Liver (tissue), 9 donors: Measurements from ENCODE around the gene SULT1A2. TPM values are rescaled to one million over a fixed set of nuclear protein-coding genes. Genes with fewer than 3 reads are reported as not detected.

ENCODE experiments used
- DNase-seq: peaks from one replicate; pipeline ENCODE4 v3.0.0-alpha.2; 2017; ENCODE audit warnings: low spot score
- H3K27ac ChIP-seq, 2 donors: one replicate each; pipeline ENCODE4 v1.7.0; 2013; ENCODE audit warnings: inconsistent platforms in 2 of 2, low read length in 2 of 2, control low read depth in 1 of 2, low read depth in 1 of 2, mild to moderate bottlenecking in 1 of 2
- H3K27me3 ChIP-seq, 4 donors: one replicate each; pipeline versions ENCODE4 v1.6.1 to v1.7.0; 2013; ENCODE audit warnings: low read length in 3 of 4, inconsistent platforms in 1 of 4, mild to moderate bottlenecking in 1 of 4, moderate library complexity in 1 of 4; ENCODE audit not compliant: control insufficient read depth in 4 of 4, insufficient read depth in 4 of 4
- H3K36me3 ChIP-seq, 4 donors: one replicate each; pipeline versions ENCODE4 v1.6.1 to v1.7.0; 2013; ENCODE audit warnings: low read length in 3 of 4, mild to moderate bottlenecking in 3 of 4, low read depth in 1 of 4, moderate library complexity in 1 of 4; ENCODE audit not compliant: control insufficient read depth in 4 of 4, insufficient read depth in 3 of 4
- H3K4me1 ChIP-seq, 4 donors: one replicate each; pipeline versions ENCODE4 v1.6.1 to v1.7.0; 2013; ENCODE audit warnings: low read length in 3 of 4, mild to moderate bottlenecking in 3 of 4, moderate library complexity in 1 of 4; ENCODE audit not compliant: control insufficient read depth in 4 of 4, insufficient read depth in 4 of 4
- H3K4me3 ChIP-seq, 3 donors: one replicate each; pipeline versions ENCODE4 v1.6.1 to v1.7.0; 2013; ENCODE audit warnings: low read length in 3 of 3, control low read depth in 1 of 3, low read depth in 1 of 3, mild to moderate bottlenecking in 1 of 3
- H3K9ac ChIP-seq, 2 donors: one replicate each; pipeline ENCODE4 v1.7.0; 2013; ENCODE audit warnings: low read length in 2 of 2, mild to moderate bottlenecking in 2 of 2, moderate library complexity in 2 of 2, control low read depth in 1 of 2, low read depth in 1 of 2
- H3K9me3 ChIP-seq, 4 donors: one replicate each; pipeline versions ENCODE4 v1.6.1 to v1.7.0; 2013; ENCODE audit warnings: low read length in 3 of 4; ENCODE audit not compliant: control insufficient read depth in 4 of 4
- EGR1 ChIP-seq, 2 donors: IDR thresholded peaks; 2 replicates each; pipeline ENCODE4 v1.6.1; 2016 to 2018; ENCODE audit warnings: antibody characterized with exemption in 2 of 2, low read depth in 2 of 2
- FOXA1 ChIP-seq: IDR thresholded peaks from 2 replicates; pipeline ENCODE4 v1.6.1; 2016; ENCODE audit warnings: antibody characterized with exemption
- FOXA2 ChIP-seq: IDR thresholded peaks from 2 replicates; pipeline ENCODE4 v1.6.1; 2016; ENCODE audit warnings: antibody characterized with exemption
- GABPA ChIP-seq, 2 donors: IDR thresholded peaks in 1 of 2; conservative IDR thresholded peaks in 1 of 2; 2 replicates each; pipeline ENCODE4 v1.6.1; 2016; ENCODE audit warnings: antibody characterized with exemption in 2 of 2, mild to moderate bottlenecking in 1 of 2, moderate library complexity in 1 of 2
- HNF4A ChIP-seq, 2 donors: conservative IDR thresholded peaks; 2 replicates each; pipeline ENCODE4 v1.6.1; 2016; ENCODE audit warnings: antibody characterized with exemption in 2 of 2, mild to moderate bottlenecking in 2 of 2
- HNF4G ChIP-seq: IDR thresholded peaks from 2 replicates; pipeline ENCODE4 v1.6.1; 2016; ENCODE audit warnings: antibody characterized with exemption
- JUND ChIP-seq, 2 donors: IDR thresholded peaks; 2 replicates each; pipeline ENCODE4 v1.6.1; 2016; ENCODE audit warnings: antibody characterized with exemption in 2 of 2
- MAX ChIP-seq: IDR thresholded peaks from 2 replicates; pipeline ENCODE4 v1.6.1; 2016; ENCODE audit warnings: antibody characterized with exemption
- RAD21 ChIP-seq, 2 donors: IDR thresholded peaks; 2 replicates each; pipeline ENCODE4 v1.6.1; 2016; ENCODE audit warnings: antibody characterized with exemption in 2 of 2, mild to moderate bottlenecking in 2 of 2
- REST ChIP-seq: IDR thresholded peaks from 2 replicates; pipeline ENCODE4 v1.6.1; 2016; ENCODE audit warnings: antibody characterized with exemption, mild to moderate bottlenecking
- RXRA ChIP-seq, 2 donors: IDR thresholded peaks; 2 replicates each; pipeline ENCODE4 v1.6.1; 2017 to 2018; ENCODE audit warnings: antibody characterized with exemption in 2 of 2, mild to moderate bottlenecking in 1 of 2
- SP1 ChIP-seq: IDR thresholded peaks from 2 replicates; pipeline ENCODE4 v1.6.1; 2018; ENCODE audit warnings: antibody characterized with exemption, mild to moderate bottlenecking
- TAF1 ChIP-seq: conservative IDR thresholded peaks from 2 replicates; pipeline ENCODE4 v1.6.1; 2016; ENCODE audit warnings: antibody characterized with exemption, mild to moderate bottlenecking
- YY1 ChIP-seq: IDR thresholded peaks from 2 replicates; pipeline ENCODE4 v1.6.1; 2016; ENCODE audit warnings: antibody characterized with exemption, mild to moderate bottlenecking
- WGBS: extraction: QIAGEN DNeasy Blood & Tissue Kit; methylation state at CpG from one replicate; pipeline ENCODE4 v1.1.7; 2013; 5-methylcytosine and 5-hydroxymethylcytosine counted together
- polyA plus RNA-seq, 2 donors: library from polyadenylated mRNA; stranded (reverse) in 1 of 2; unstranded in 1 of 2; fragments of 200-250 nt in 1 of 2; fragments of >200 nt in 1 of 2; fragmentation: Nextera tagmentation in 1 of 2; extraction: Ambion mirVana in 1 of 2; gene quantifications; one replicate each; pipeline versions ENCODE4 v1.2.1 to v1.2.3, GENCODE V29; 2013 to 2015
- total RNA-seq, 2 donors: library from RNA; depleted of rRNA; stranded (reverse); fragments of >200 nt; gene quantifications; one replicate each; pipeline ENCODE4 v1.2.3, GENCODE V29; 2014
- TF ChIP-seq, protein P1 (sequence below): IDR thresholded peaks from 2 replicates; pipeline ENCODE4 v1.6.1; 2016; ENCODE audit warnings: antibody characterized with exemption
- TF ChIP-seq, protein P2 (sequence below): fragments of 150-350 bp; IDR thresholded peaks from 2 replicates; pipeline ENCODE4 v1.5.1; 2017; ENCODE audit warnings: improper control_type of control experiment, low read depth, low read length; ENCODE audit not compliant: missing input control
- donor health status: healthy.
- donor health status: healthy.
- donor health status: healthy.
- donor health status: healthy.
- donor health status: healthy.

Gene SULT1A2
- total and polyA plus RNA-seq, 4 donors: 1.6 to 29.4 (median 14.9) TPM

DNA sequence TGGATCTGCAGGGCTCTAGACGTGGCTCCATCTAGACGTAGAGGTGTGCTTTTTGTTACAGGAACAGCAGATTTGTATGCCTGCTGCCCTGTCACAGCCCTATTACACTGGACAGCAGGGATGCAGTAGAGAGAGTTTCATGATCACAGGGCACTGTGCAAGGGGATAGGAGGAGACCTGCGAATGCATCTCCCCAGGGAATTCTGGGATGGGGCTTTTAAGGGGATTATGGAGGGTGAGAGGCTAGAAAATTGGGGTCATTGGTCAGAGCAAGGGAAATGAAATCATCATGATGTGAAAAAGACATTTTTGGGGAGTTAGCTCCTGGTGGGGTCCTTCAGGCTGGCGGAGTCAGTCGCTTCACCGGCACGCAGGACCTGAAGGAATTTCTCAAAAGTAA, 54.2 kb downstream of the SULT1A2 start:
- H3K27me3 ChIP-seq: no peaks in the 10 kb centered on the region
- no peak for DNase-seq
- no peaks in the 10 kb centered on the region for H3K9me3 ChIP-seq
- no peak overlapping the region for H3K4me3 ChIP-seq
- H3K36me3 ChIP-seq: no peaks in the 10 kb centered on the region
- 78% methylated on average over 7 of the region's 7 CpGs for whole genome bisulfite sequencing
- H3K9ac ChIP-seq: no peak overlapping the region
- peaks cover 3 to 27% (median 10%) of the 10 kb centered on the region in 4 donors for H3K4me1 ChIP-seq
- no peak for TF ChIP-seq YY1
- no peak for TF ChIP-seq MAX
- TF ChIP-seq GABPA (IDR thresholded peaks at IDR 0.05 in 1 of 2, conservative IDR thresholded peaks at IDR 0.05 in 1 of 2): no peak
- no peak for TF ChIP-seq RXRA (IDR thresholded peaks at IDR 0.05)
- TF ChIP-seq, protein P1, sequence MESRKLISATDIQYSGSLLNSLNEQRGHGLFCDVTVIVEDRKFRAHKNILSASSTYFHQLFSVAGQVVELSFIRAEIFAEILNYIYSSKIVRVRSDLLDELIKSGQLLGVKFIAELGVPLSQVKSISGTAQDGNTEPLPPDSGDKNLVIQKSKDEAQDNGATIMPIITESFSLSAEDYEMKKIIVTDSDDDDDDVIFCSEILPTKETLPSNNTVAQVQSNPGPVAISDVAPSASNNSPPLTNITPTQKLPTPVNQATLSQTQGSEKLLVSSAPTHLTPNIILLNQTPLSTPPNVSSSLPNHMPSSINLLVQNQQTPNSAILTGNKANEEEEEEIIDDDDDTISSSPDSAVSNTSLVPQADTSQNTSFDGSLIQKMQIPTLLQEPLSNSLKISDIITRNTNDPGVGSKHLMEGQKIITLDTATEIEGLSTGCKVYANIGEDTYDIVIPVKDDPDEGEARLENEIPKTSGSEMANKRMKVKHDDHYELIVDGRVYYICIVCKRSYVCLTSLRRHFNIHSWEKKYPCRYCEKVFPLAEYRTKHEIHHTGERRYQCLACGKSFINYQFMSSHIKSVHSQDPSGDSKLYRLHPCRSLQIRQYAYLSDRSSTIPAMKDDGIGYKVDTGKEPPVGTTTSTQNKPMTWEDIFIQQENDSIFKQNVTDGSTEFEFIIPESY: no peak
- no peak for TF ChIP-seq EGR1 (IDR thresholded peaks at IDR 0.05; ENCODE audit: low read depth in 2 of 2)
- no peak for TF ChIP-seq JUND (IDR thresholded peaks at IDR 0.05)
- TF ChIP-seq SP1: no peak
- TF ChIP-seq HNF4G: no peak
- TF ChIP-seq FOXA2: no peak
- no peak for TF ChIP-seq RAD21 (IDR thresholded peaks at IDR 0.05)
- no peak for TF ChIP-seq FOXA1
- TF ChIP-seq TAF1: no peak
- TF ChIP-seq REST: no peak
- TF ChIP-seq, protein P2, sequence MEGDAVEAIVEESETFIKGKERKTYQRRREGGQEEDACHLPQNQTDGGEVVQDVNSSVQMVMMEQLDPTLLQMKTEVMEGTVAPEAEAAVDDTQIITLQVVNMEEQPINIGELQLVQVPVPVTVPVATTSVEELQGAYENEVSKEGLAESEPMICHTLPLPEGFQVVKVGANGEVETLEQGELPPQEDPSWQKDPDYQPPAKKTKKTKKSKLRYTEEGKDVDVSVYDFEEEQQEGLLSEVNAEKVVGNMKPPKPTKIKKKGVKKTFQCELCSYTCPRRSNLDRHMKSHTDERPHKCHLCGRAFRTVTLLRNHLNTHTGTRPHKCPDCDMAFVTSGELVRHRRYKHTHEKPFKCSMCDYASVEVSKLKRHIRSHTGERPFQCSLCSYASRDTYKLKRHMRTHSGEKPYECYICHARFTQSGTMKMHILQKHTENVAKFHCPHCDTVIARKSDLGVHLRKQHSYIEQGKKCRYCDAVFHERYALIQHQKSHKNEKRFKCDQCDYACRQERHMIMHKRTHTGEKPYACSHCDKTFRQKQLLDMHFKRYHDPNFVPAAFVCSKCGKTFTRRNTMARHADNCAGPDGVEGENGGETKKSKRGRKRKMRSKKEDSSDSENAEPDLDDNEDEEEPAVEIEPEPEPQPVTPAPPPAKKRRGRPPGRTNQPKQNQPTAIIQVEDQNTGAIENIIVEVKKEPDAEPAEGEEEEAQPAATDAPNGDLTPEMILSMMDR: no peak
- TF ChIP-seq HNF4A (conservative IDR thresholded peaks at IDR 0.05): no peak
- H3K27ac ChIP-seq: peak overlapping the region; percentile 68 to 74

Other genes starting within 250 kb of the SULT1A2 start
- under 1 TPM; 0.42 to 0.75 TPM for gene NPIPB6, start 233.5 kb downstream of the SULT1A2 start, total RNA-seq
- not detected for gene NPIPB6, start 233.5 kb downstream of the SULT1A2 start, polyA plus RNA-seq
- gene EIF3CL, start 193.2 kb downstream of the SULT1A2 start, total RNA-seq: 100 to 1,000 TPM in 1 of 2 donors, 10 to 100 TPM in 1; 81.8 to 103 TPM
- gene EIF3CL, start 193.2 kb downstream of the SULT1A2 start, polyA plus RNA-seq: 10 to 100 TPM in 1 of 2 donors, under 1 TPM in 1; 0.11 to 54.4 TPM
- gene NPIPB7, start 124.7 kb downstream of the SULT1A2 start, total RNA-seq: not detected
- not detected for gene NPIPB7, start 124.7 kb downstream of the SULT1A2 start, polyA plus RNA-seq
- gene CLN3, start 105.0 kb downstream of the SULT1A2 start, total RNA-seq: 10 to 100 TPM; 16.1 to 16.3 TPM
- gene CLN3, start 105.0 kb downstream of the SULT1A2 start, polyA plus RNA-seq: 10 to 100 TPM; 22.3 to 23.6 TPM
- gene APOBR, start 102.4 kb downstream of the SULT1A2 start, total RNA-seq: 1 to 10 TPM; 1.3 to 1.5 TPM
- gene APOBR, start 102.4 kb downstream of the SULT1A2 start, polyA plus RNA-seq: 1 to 10 TPM in 1 of 2 donors, under 1 TPM in 1; 0.28 to 1.4 TPM
- 1 to 10 TPM in 1 of 2 donors, under 1 TPM in 1; 0.33 to 2.5 TPM for gene IL27, start 90.2 kb downstream of the SULT1A2 start, total RNA-seq
- 1 to 10 TPM; 2.2 to 4.1 TPM for gene IL27, start 90.2 kb downstream of the SULT1A2 start, polyA plus RNA-seq
- 10 to 100 TPM; 10.9 to 16.1 TPM for gene NUPR1, start 58.1 kb downstream of the SULT1A2 start, total RNA-seq
- gene NUPR1, start 58.1 kb downstream of the SULT1A2 start, polyA plus RNA-seq: 100 to 1,000 TPM; 109 to 305 TPM
- 10 to 100 TPM in 1 of 2 donors, 1 to 10 TPM in 1; 6.5 to 11.5 TPM for gene SGF29, start 43.1 kb downstream of the SULT1A2 start, total RNA-seq
- gene SGF29, start 43.1 kb downstream of the SULT1A2 start, polyA plus RNA-seq: 10 to 100 TPM in 1 of 2 donors, 1 to 10 TPM in 1; 9.4 to 18.1 TPM
- gene SULT1A1, start 13.0 kb upstream of the SULT1A2 start, total RNA-seq: 10 to 100 TPM; 25.3 to 94.5 TPM
- 100 to 1,000 TPM; 110 to 143 TPM for gene SULT1A1, start 13.0 kb upstream of the SULT1A2 start, polyA plus RNA-seq
- under 1 TPM in 1 of 2 donors, not detected in 1; 0.08 TPM for gene NPIPB8, start 41.0 kb upstream of the SULT1A2 start, total RNA-seq
- gene NPIPB8, start 41.0 kb upstream of the SULT1A2 start, polyA plus RNA-seq: under 1 TPM in 1 of 2 donors, not detected in 1; 0.53 TPM
- 100 to 1,000 TPM; 114 to 117 TPM for gene EIF3C, start 114.4 kb upstream of the SULT1A2 start, total RNA-seq
- gene EIF3C, start 114.4 kb upstream of the SULT1A2 start, polyA plus RNA-seq: 100 to 1,000 TPM; 212 TPM
- gene NPIPB9, start 154.7 kb upstream of the SULT1A2 start, total RNA-seq: 1 to 10 TPM in 1 of 2 donors, under 1 TPM in 1; 0.98 to 7.0 TPM
- gene NPIPB9, start 154.7 kb upstream of the SULT1A2 start, polyA plus RNA-seq: under 1 TPM; 0.06 to 0.83 TPM
- 10 to 100 TPM; 37.0 to 40.7 TPM for gene ATXN2L, start 225.9 kb upstream of the SULT1A2 start, total RNA-seq
- gene ATXN2L, start 225.9 kb upstream of the SULT1A2 start, polyA plus RNA-seq: 10 to 100 TPM; 23.1 to 28.7 TPM
- gene TUFM, start 249.3 kb upstream of the SULT1A2 start, total RNA-seq: 10 to 100 TPM; 90.4 to 96.0 TPM
- 100 to 1,000 TPM; 177 to 191 TPM for gene TUFM, start 249.3 kb upstream of the SULT1A2 start, polyA plus RNA-seq